ENCODE measurements around the gene RNGTT. TPM values are rescaled to one million over a fixed set of nuclear protein-coding genes. Genes with fewer than 3 reads are reported as not detected.
"Not testable (repeated sequence)": the region's sequence is repeated elsewhere in the genome, so short reads cannot be mapped to it uniquely, and the experiment has no call there.

Gene RNGTT
- total and polyA plus RNA-seq, 7 donors: 3.0 to 14.7 (median 10.0) TPM

- no peak for DNase-seq
- Histone ChIP-seq H3K9me3 (no peaks in the 10 kb centered on the region), H3K27ac (no peak overlapping the region), H3K27me3 (no peaks in the 10 kb centered on the region), H3K36me3 (no peaks in the 10 kb centered on the region), H3K4me1 (no peaks in the 10 kb centered on the region), H3K4me3 (no peak overlapping the region)
- 98 to 99% methylated on average over 2 of the region's 2 CpGs for WGBS, 2 donors
- intact Hi-C loops (cut with DNase I): no loop called here
- TF ChIP-seq POLR2A (IDR thresholded peaks at IDR 0.05) (no peak), CTCF (IDR thresholded peaks at IDR 0.05) (no peak), EP300 (IDR thresholded peaks at IDR 0.05) (no peak), POLR2AphosphoS5 (IDR thresholded peaks at IDR 0.05) (no peak)
Observed at GRCh38 chr6:88804701-88805100, 158.7 kb downstream of the RNGTT start.

GRCh38 chr6:88785478-88785877, 177.9 kb downstream of the RNGTT start:
- intact Hi-C loops (cut with DNase I): no loop called here
- Histone ChIP-seq H3K4me1 (no peaks in the 10 kb centered on the region), H3K9me3 (no peaks in the 10 kb centered on the region), H3K36me3 (no peaks in the 10 kb centered on the region), H3K27ac (no peak overlapping the region), H3K27me3 (no peaks in the 10 kb centered on the region), H3K4me3 (no peak overlapping the region)
- TF ChIP-seq POLR2AphosphoS5 (IDR thresholded peaks at IDR 0.05): no peak
- TF ChIP-seq EP300 (IDR thresholded peaks at IDR 0.05): no peak
- no peak for TF ChIP-seq CTCF (IDR thresholded peaks at IDR 0.05)
- TF ChIP-seq POLR2A (IDR thresholded peaks at IDR 0.05): no peak
- DNase-seq: no peak

GRCh38 chr6:88780714-88781389, 182.6 kb downstream of the RNGTT start:
- no peaks in the 10 kb centered on the region for H3K27me3 ChIP-seq
- H3K36me3 ChIP-seq: no peaks in the 10 kb centered on the region
- DNase-seq: peak; percentile 65
- intact Hi-C loops (cut with DNase I): loop anchor here (5.0 kb wide), 2 partner anchors 849 to 949 kb away; no protein-coding TSS in a partner anchor
- 56 to 65% methylated on average over 5 of the region's 5 CpGs for WGBS, 2 donors
- no peak overlapping the region for H3K4me3 ChIP-seq
- no peak overlapping the region for H3K27ac ChIP-seq
- H3K9me3 ChIP-seq: no peaks in the 10 kb centered on the region
- no peak for TF ChIP-seq POLR2A (IDR thresholded peaks at IDR 0.05)
- TF ChIP-seq CTCF (IDR thresholded peaks at IDR 0.05): peak; percentile 30 to 82 (median 54)
- H3K4me1 ChIP-seq: no peaks in the 10 kb centered on the region

GRCh38 chr6:88775866-88776571, 187.4 kb downstream of the RNGTT start:
- no peaks in the 10 kb centered on the region for H3K9me3 ChIP-seq
- TF ChIP-seq POLR2A (IDR thresholded peaks at IDR 0.05): no peak
- TF ChIP-seq POLR2AphosphoS5 (IDR thresholded peaks at IDR 0.05): no peak
- no peak for TF ChIP-seq EP300 (IDR thresholded peaks at IDR 0.05)
- no peak for TF ChIP-seq CTCF (IDR thresholded peaks at IDR 0.05)
- H3K36me3 ChIP-seq: no peaks in the 10 kb centered on the region
- H3K4me1 ChIP-seq: no peaks in the 10 kb centered on the region
- H3K27me3 ChIP-seq: no peaks in the 10 kb centered on the region
- no peak for DNase-seq
- intact Hi-C loops (cut with DNase I): no loop called here
- 91 to 94% methylated on average over 8 of the region's 8 CpGs for WGBS, 2 donors
- no peak overlapping the region for H3K27ac ChIP-seq
- H3K4me3 ChIP-seq: no peak overlapping the region

GRCh38 chr6:88768114-88768513, 195.3 kb downstream of the RNGTT start:
- WGBS, 2 donors: 89 to 94% methylated on average over 2 of the region's 2 CpGs
- not testable (repeated sequence) for H3K36me3 ChIP-seq, DNase-seq

More at GRCh38 chr6:88768114-88768513, 195.3 kb downstream of the RNGTT start:
- H3K4me3 ChIP-seq; intact Hi-C loops (cut with DNase I); H3K9me3 ChIP-seq; H3K27me3 ChIP-seq; H3K27ac ChIP-seq; H3K4me1 ChIP-seq: not testable (repeated sequence)
